Left lobe of liver (tissue), 2 donors: ENCODE data around the gene TCF4. TPM values are rescaled to one million over a fixed set of nuclear protein-coding genes. Genes with fewer than 3 reads are reported as not detected.

Experiments
- ATAC-seq: fragments of 200-7000 bp; cut with Tn5 transposase; one replicate; pipeline ENCODE4 v1.9.1; 2020; ENCODE audit warnings: mild to moderate bottlenecking, moderate library complexity
- DNase-seq: peaks from one replicate; pipeline ENCODE4 v3.0.0-alpha.2; 2020; ENCODE audit warnings: low spot score
- total RNA-seq: library from RNA; stranded (reverse); gene quantifications from one replicate; pipeline ENCODE4 v1.2.1, GENCODE V29; 2021
- donor health status: DM: no; HTN: no; CAD: no; lungs with moderate emphysema.
- donor health status: DM: no; HTN: yes; CAD: no.

Gene TCF4
- total RNA-seq, 1 donor from 2014 or later = 8.7 TPM

- no peak for DNase-seq
- no peak for ATAC-seq
These were observed 251.4 kb downstream of the TCF4 start for GRCh38 chr18:55336438-55337100.

- ATAC-seq (no peak), DNase-seq (no peak)
These were observed 253.1 kb downstream of the TCF4 start for GRCh38 chr18:55334875-55335274.

DNA sequence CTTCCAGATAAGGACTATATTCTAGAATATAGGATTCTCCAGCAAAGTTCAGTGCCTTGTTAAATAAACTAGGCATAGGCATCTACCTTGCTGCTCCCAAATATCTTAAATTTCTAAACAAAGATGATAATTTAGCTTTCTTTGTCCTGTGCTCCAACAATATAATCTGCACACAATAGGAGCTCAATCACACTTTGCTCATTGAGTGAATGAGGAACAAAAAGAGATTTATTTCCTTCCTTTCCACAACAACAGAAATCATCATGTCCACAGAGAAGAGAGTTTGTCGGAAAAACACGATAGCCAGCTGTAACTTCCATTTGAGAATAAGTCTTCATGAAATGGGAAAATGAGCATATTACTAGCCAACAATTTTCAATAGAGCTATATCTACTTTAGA is 256.7 kb downstream of the TCF4 start:
- ATAC-seq (no peak), DNase-seq (no peak)

DNA sequence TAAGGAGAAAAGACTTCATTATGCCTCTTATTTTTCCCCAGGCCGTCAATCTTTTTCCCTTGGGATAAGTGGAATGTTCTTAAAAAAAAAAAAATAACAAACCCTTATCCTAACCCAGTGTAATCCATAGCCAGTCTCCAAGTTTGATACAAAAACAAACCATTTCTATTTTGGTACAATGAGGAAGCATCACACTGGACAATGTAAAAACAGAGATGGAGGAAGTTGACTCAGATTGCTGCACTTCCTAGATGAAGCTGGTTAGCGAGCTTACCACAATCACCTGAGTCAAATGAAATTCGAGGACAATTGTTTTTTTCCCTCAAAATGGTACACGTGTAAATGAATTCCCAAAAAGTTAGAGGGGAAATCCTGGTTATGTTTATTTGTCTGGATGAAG is 259.7 kb downstream of the TCF4 start:
- DNase-seq (no peak), ATAC-seq (peak; percentile 27)

GRCh38 chr18:55327454-55327853 is 260.5 kb downstream of the TCF4 start:
- DNase-seq (no peak), ATAC-seq (no peak)

GRCh38 chr18:55326134-55326533 is 261.9 kb downstream of the TCF4 start:
- no peak for DNase-seq
- no peak for ATAC-seq

DNA sequence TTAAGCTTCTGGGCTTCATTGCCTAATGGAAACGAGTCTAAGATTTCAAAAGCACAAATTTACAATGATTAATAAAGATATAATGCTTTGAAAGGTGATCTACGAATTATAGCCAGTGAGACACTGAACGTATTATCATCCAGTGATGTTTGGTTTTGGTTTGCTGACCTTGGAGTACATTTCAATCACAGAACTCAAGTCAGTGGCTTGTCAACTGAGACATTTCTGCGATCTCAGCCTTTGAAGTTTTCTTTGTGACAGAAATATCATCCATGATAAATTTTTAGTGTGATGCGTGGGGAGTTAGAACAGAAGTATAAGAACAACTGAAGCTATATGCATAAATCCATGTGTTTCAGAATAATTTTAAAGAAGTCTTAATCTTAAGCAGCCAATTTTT is 263.8 kb downstream of the TCF4 start:
- DNase-seq (no peak), ATAC-seq (no peak)

DNA sequence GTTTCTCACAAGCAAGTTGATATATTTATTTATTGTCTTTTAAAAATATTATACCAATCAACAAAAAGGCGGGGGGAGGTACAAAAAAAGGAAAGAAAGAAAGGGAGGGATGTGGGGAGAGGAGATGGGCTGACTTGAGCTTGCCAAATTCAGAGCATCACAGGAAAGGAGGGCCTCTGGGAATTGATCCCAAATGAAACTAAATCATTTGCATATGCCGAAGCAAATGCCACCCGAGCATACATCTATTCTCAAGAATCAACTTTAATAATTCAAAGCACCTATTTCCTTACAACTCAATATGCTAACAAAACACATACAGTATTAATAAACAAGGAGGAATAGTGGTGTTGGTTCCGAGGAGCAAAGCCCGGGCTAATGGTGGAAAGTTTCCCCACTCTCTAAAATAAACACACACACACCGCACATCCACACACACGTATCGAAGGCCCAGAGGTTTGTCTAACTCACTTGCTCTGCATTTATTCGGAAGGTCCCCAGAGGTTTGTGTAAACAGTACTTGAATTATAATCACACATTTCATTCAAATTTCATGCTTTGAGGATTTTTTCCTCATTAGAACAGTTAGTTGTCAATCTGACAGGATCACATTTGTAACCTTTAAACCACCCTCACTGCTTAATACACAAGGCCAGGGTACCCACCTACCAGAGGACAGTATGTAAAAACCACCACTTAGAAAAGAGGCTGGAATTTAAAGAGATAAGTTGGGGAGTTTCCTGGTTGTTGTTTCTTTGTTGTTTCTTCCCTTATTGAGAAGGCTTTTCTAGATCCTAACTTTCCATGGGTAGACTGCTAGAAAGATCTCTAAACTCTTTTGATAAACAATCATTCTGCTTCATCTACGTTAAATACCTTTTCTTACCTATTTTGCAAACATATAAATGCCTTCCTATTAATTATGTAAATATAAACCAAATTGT is 264.7 kb downstream of the TCF4 start:
- DNase-seq (no peak), ATAC-seq (no peak)

GRCh38 chr18:55322178-55322735 is 265.7 kb downstream of the TCF4 start:
- peak; percentile 76 for ATAC-seq
- DNase-seq = peak; percentile 52

DNA sequence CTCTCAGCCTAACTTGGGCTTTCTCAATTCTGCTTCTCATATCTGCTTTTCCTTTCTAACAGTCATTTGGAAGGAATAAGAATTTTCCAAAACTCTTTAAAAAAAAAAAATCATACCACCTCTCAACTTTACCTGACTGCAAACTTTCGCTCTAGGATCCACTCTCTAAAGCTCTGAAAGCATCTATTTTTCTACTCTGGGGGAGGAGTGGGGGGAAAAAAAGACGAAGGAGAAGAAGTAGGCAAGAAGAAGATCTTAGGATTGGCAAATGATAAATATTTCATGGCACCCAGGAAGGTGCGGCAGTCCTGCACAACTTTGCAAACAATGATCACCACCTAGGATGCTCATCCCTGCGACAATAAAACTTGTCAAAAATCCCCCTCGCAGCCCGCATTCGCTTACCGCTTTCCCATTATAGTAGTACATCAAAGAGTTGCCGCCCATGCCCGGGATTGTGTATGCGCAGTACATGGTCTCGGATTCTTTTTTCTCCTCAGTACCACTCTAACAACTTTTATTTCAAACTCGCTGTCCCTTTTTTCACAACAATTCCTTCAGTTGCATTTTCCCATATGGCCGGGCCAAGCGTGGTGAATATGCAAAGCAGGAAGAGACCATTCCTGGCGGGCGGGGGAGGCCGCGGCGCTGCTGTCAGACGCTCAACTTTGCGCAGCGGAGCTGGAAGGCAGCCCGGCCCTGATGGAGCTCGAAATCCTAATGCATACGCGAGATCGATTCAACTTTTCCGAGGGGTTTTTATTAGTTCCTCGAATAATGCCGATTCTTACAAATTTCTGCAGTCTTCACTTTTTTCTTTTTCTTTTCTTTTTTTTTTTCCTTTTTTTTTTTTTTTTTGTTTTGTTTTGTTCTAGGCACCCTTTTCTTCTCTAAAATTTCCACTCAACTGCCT is 266.5 kb downstream of the TCF4 start:
- peak; percentile 70 for DNase-seq
- peak; percentile 80 for ATAC-seq

- ATAC-seq (no peak), DNase-seq (no peak)
These were observed 267.3 kb downstream of the TCF4 start for GRCh38 chr18:55320424-55321264.

DNA sequence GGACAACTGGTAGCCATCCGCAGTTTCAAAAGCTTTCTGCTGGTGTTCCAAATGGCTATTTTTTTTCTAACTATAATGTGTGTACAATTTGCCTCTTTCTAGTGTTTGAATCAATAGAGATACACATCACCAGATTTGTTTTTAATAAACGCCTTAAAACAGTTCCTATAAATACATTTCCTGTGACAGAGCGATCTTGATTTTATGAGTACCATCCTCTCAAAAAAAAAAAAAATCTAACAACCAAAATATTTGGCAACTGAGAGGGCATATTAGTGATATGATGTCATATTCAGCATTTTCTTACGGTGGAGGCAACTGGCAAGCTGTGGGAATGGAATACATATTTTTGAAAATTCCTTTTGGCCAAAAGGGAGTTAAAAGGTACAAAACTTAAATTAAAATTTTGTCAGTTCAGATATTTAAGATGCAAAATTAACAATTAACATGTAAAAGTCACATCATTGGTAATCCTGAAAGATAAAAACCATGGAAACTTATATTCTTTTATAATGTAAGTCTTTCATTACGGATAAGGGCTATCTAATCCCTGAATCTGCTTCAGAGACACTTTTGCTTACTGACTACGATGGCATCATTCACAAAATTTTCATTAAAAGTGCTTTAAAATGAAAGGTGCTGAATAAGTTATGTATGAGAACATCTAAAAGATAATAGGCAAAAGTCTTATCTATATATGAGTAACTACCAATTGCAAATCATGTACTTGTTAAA is 268.4 kb downstream of the TCF4 start:
- DNase-seq (no peak), ATAC-seq (no peak)

DNA sequence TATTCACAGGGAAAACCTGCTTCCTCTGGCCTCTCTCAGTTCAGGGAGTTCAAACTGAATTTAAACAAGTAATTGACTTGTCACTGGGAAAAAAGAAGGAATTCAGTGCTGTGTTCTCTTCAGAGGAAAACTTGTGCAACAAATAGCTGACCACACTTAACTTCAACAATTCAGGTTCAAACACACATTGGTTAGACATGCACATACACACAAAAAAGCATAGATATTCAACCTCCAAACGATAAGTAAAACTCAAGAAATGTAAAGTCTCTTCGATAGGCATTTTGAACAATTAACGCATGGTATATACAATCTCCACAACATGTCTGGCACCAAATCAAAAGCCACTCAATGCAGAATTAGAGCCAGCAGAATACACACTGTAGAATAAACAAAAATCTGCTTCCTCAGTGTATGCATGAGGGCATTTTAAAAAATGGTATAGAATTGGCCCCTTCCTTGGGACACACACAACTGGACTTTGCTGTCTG is 269.0 kb downstream of the TCF4 start:
- ATAC-seq (no peak), DNase-seq (no peak)

DNA sequence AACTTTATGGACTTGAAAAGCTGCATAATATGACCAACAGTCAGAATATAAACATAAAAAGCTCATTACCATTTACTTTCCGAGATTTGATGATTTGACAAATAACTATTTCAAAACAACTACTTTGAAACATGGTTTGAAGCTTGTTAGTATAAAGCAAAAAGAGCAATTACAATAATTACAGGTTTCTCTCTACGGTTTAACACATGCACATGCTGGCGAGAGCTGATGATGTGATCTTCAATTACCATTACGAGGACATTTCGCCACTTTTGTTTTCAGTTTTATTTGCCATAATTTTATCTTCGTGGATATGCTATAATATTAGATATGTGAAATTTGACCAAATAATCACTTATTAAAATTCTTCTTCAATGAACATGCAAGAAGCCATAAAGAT is 270.1 kb downstream of the TCF4 start:
- DNase-seq (no peak), ATAC-seq (no peak)

DNA sequence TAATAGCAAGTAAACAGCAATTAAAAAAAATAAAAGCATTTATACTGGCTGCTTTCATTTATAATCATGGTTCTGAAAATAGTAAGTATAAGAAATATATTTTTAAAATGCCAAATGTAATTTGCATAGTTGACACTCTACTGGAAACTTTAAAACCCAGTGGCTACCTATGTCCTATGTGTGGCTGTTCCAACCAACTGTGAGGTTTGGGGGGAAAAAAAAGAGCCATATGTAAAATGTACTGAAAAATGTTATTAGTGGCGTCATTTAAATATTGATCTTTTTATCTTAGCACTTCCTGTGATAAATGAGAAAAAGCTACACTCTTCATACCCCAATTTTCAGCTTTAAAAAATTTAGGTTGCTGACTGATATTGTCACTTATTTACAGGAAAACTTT is 270.7 kb downstream of the TCF4 start:
- ATAC-seq = no peak
- DNase-seq = no peak

DNA sequence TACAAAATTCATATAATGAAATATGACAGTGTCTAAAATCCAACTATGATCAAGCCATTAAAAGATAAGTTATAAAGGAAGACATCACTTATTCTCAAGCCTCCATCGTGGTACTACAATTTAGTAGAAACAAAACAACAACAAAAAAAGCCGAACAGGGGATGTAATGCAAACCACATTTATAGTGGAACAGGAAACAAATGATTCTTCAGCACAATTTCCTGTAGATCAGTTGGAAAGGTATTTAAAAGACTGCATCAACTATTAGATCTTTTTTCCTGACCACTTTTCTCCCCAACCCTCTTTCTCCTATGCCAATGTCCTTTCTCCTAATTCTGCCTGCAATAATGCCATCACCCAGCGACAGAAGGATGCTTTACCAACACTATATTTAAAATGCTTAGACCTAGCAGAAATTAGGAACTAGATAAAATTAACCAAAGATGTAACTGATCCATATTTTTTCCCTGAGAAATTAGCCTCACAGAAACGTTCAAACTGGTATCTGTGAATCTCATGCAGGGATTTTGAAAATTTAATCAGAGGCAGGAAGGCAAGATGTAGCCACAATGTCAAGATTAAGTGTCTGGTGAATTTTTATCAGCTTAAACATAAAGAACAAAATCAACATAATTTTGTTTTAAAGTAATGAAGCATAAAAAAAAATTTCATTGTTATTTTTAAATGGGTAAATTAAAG is 271.4 kb downstream of the TCF4 start:
- ATAC-seq = no peak
- DNase-seq = no peak

DNA sequence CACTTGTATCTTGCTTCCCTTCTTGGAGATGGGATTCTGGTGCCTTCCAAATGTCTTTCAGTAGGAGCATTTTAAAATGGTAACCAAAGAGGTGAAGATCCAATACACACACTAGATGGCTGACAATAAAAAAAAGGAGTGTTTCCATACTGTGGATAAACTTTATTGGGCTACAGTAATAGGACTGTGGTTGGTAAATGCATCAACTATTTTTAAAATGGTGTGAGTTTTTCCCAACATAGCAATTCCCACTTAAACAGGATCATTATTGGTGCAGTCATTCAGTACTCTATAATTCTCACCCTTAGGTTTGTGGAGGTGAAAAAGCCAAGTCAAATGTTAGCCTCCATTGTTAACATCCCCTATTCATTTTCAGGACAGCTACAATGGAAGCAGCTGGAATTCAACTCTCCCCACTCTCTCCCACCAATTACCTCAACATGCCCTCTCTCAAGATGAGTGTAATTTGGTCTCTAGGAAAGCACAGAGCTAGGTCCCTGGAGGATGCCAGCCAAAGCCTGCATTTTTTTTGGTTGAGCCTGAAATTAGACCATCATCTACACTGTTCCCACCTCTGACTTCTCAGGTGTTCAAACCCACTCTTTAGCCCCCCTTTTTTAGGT is 273.3 kb downstream of the TCF4 start:
- DNase-seq (no peak), ATAC-seq (no peak)

GRCh38 chr18:55314031-55314430 is 274.0 kb downstream of the TCF4 start:
- no peak for DNase-seq
- ATAC-seq = no peak
